Measurements from ENCODE around the gene C2orf69.

DNA sequence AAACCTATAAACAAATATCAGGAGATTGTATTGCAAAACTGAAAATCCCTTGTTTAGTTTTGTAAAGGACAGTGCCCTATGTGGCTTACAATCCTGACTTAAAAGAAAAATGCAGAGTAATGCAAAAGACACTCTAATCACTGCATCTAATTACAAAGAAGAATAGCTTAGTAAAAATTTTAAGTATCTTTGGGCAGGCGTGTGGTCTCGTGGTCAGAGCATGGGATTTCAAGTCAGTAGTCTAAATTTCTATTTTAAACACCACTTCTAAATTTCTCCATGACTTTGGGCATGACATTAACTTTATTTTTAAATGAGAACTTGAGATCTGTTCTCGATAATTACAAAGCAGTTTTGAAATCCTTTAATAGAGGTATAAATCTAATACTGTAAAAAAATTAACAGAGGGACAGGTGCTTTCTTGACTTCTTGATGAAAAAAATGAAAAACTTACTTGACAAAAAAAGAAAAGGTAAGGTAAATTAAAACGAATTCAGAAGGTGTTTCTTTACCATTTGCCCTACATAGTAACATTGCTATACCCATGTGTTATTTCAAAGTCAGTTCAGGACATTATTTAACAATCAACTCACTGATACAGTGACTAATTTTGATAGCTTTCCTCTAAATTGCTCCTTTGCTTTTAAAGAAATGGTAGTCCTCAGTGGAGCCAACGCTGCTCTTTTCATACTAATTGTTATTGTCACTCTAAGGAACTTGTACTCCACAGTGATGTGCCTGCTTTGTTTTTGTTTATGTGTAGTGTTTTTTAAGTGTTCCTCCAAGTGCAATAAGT lies 42.5 kb upstream of the C2orf69 start:
- TF ChIP-seq, protein P1, sequence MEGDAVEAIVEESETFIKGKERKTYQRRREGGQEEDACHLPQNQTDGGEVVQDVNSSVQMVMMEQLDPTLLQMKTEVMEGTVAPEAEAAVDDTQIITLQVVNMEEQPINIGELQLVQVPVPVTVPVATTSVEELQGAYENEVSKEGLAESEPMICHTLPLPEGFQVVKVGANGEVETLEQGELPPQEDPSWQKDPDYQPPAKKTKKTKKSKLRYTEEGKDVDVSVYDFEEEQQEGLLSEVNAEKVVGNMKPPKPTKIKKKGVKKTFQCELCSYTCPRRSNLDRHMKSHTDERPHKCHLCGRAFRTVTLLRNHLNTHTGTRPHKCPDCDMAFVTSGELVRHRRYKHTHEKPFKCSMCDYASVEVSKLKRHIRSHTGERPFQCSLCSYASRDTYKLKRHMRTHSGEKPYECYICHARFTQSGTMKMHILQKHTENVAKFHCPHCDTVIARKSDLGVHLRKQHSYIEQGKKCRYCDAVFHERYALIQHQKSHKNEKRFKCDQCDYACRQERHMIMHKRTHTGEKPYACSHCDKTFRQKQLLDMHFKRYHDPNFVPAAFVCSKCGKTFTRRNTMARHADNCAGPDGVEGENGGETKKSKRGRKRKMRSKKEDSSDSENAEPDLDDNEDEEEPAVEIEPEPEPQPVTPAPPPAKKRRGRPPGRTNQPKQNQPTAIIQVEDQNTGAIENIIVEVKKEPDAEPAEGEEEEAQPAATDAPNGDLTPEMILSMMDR (conservative IDR thresholded peaks at IDR 0.05; ENCODE audit: low read depth, low read length), result no peak
- TF ChIP-seq EZH2 (IDR thresholded peaks at IDR 0.05; ENCODE audit: borderline replicate concordance, low read depth, low read length, poor library complexity, severe bottlenecking), result no peak
